GM18858 (cell line): Measurements from ENCODE around the gene PHF10.
"Not testable (repeated sequence)": the region's sequence is repeated elsewhere in the genome, so short reads cannot be mapped to it uniquely, and the experiment has no call there.

Source experiments
- ATAC-seq: cut with Tn5 transposase; IDR thresholded peaks from one replicate; pipeline ENCODE4 v1.9.1; 2021; ENCODE audit not compliant: unreplicated experiment

PHF10 gene

DNA sequence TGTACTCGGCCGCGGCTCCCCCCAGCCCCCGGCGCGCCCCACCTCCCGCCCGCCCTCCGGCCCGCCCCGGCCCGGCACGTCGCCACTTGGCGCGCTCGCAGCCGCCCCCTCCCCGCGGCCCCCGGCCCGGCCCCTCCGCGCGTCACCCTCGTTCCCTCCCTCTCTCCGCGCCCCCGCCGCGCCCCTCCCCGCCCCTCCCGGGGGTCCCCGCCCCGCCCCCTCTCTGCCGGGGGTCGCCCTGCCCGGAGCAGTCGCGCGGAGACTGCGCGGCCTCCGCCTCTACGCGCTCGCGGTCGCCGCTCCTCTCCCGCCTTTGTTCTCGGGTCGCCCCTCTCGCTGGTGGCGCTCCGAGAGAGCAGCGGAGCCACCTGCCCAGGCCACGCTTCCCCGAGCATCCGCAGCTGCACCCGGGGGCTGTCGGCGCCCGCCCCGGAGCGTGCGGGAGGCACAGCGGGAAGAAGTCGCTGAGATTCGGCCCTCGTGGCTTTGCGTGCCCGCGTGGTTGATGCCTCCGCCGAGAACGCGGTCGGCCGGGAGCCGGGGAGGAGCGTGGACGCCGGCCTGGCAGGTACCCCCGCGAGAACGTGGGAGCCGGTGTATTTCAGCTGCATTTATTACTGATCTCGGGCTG is at the start of gene PHF10:
TSS of gene PHF10 (minus strand) at position 7 of the 631 bp plus-strand sequence. CDS start 569 bp downstream, outside the sequence.
- ATAC-seq: peak; percentile 24

DNA sequence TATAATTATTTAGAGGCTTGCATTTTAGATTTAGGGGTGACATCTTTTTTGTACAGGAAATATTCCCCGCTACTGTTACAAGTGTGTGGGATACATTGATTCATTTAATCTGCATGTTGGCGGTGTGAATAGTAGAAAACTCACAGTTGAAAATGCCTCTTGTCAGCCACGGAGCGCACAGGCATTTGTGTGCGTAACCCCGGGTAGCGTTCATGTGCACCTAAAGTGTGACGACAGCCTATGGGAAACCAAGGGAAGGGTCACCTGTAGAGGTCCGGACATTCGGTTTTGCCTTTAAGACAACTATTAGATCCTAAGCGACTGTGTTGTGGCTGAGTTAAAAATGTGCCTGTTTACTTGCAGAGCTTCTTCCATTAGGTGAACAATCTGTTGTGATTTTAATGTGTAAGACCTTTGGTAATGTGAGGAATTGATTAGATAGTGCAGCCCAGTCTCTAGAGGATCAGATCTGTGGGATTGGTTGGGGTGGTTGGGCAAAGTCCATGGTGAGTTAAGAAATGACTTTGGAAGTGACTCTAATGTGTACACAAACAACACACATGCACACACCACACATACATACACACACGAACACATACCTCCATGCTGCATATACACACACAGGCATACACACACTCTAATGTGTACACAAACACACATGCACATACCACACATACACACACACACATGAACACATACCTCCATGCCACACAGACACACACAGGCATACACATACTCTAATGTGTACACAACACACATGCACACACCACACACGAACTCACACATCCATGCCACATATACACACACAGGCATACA is 42.8 kb upstream of the PHF10 start:
- no peak for ATAC-seq

DNA sequence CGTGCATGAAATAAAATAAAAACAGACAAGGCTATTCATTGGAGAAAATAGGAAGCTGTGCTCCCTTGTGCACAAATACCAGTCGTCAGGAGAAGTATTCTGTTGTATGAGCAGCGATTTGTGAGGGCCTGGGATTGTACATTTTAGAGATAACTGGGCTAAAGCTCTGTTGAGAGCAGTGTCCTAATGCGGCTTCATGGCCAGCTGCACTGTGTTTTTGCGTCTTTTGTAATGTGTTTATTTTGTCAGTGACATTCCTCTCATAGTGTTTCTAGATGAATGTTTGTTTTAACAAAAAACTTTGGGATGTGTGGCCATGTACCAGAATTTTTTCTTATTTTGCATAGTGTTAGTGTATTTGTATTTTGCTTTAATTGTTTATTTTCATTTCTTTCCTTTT is 41.9 kb upstream of the PHF10 start:
- no peak for ATAC-seq

DNA sequence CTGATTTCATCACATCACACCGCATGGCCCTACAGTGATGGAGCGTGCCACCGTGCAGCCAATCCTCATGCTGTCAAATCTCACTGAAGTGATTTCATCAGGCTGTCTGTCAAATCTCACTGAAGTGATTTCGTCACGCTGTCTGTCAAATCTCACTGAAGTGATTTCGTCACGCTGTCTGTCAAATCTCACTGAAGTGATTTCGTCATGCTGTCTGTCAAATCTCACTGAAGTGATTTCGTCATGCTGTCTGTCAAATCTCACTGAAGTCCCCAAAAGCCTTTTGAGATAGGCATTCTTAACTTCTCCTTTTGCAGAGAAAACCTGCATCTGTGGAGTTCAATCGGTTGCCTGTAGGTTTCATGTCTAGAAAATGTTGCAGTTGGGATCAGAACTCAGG is 41.5 kb upstream of the PHF10 start:
- ATAC-seq: not testable (repeated sequence)

DNA sequence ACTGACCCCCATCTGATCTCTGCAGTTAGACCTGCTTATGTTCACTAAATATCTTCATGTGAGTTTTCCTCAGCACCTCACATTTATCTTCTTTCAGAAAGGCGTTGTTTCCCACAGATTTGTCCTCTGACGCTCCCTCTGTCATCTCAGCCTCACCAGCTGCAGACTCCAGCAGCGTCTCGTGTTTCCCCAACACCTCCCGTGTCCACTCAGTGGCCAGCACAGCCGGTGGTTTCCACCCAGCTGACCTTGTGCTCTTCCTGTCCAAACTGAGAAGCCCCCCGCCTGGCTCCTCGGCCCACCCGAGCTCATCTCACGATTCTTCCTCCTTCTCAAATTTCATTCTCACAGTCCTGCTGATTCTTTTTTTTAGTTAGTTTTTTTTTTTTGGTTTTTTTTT is 39.6 kb upstream of the PHF10 start:
- ATAC-seq: no peak

DNA sequence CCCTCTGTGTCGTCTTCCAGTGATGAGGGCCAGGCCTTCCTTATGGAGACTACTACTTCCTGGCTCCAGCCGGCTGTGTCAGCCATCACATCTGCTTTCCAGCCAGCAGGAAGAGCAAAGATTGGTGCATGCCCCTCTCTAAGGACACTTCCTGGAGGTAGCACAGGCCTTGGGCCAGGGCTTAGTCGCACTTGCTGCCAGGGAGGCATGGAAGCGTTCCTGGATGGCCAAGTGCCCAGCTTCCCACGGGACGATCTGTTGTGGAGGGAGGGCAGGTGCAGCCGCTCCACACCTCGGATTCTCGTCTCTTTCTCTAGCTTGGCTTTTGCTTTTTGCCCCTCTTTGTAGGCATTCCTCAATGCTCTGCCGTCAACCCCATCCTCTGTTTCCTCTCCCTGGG is 39.0 kb upstream of the PHF10 start:
- ATAC-seq: no peak

DNA sequence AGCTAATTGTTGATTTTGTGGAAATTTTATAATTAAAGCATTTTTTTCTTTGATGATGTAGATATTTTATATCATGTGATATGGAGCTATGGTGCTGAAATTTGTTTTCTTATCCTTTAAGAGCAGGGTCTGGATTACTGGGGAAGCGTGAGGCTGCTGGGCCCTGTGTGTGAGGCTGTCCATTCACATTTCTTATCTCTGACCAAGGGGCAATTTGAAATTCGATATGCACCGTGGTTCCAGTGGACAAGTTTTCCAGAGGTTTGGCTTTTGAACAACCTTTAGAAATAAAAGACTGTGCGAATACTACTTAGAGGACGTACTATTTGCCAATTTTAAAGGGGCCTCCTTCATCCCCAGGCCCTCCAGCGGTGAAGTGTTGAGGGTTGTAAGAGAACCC is 30.9 kb upstream of the PHF10 start:
- no peak for ATAC-seq

DNA sequence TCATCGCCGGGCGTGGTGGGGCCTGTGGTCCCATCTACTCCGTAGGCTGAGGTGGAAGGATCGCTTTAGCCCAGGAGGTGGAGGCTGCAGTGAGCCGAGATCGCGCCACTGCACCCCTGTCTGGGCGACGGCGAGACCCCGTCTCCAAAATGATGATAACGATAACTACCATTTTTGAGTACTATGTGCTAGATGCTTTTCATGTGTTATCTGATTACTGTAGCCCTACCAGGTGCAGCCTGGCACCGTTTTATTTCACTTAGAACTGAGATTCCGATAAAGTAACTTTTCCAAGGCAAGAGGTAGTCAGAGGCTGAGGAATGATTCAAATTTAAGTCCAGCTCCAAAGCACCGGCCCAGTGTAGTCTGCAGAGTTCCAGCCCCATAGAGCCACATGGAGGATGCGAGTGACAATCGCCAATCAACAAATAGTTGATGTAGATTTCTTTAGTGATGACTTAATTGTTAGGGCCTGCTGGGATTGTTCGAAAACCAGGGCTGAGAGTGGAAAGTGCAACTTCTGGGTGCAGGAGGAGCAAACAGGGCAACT is 27.8 kb upstream of the PHF10 start:
- no peak for ATAC-seq

DNA sequence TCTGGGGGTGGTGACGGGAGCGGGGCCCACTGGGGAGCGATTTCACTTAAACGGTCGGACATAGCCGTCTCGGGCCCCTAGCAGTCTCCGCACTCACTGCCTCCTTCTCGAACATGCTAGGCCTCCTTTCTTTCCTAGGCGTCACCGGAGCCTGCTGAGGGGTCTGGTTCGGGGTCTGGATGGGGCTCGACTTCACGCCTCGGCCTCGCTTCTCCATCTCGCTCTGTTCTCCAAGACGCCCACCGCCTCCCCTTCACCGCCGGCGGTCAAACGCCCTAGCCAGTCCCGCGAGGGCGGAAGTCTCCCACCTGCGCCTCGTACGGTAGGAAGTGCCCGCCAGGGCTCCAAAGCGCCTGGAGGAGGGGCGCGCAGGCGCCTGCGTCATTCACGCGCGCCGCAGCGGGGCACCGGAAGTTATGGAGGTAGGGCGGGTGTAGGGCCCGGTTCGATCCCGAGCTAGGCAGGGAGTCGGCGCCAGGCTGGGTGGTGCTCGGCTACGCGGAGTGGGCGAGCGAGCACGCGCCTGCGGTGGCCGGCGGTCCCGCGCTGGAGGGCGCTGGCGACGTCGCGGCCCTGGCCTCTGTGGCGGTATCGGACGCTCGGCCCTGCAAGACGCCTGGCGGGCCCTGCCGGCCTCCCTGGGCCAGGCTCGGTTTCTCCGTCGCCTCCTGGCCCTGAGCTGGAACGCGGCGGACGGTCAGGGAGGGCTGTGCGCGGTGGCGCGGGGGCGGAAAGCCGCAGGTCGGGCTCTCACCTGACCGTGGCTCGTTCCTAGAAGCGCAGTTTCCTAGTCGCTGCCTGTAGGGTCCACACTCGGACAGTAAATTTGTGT is 27.2 kb upstream of the PHF10 start, which contains the start of the genes DYNLT2 and ERMARD:
TSS of gene DYNLT2 (minus strand) at position 331 of the 832 bp plus-strand sequence. CDS start at position 217, 114 bp downstream.
TSS of gene ERMARD (plus strand) at position 381 of the 832 bp plus-strand sequence. CDS start at position 417, 36 bp downstream.
- peak; percentile 92 for ATAC-seq

DNA sequence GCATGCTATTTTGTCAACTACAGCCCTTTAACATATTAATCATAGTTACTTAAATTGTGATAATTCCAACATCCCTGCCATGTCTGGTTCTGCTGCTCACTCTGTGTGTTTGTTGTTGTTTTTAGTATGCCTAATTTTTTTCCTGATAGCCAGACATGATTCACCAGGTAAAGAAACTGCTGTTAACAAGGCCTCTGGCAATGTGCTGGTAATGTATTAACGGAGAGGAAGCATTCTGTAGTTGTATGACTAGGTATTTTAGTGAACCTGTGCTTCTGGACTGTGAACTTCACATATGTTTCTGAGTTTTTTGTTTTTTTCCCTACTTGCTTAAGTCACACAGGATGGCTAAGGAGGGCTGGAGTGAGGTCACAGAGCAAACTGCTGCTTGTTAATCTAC is 22.3 kb upstream of the PHF10 start:
- no peak for ATAC-seq

DNA sequence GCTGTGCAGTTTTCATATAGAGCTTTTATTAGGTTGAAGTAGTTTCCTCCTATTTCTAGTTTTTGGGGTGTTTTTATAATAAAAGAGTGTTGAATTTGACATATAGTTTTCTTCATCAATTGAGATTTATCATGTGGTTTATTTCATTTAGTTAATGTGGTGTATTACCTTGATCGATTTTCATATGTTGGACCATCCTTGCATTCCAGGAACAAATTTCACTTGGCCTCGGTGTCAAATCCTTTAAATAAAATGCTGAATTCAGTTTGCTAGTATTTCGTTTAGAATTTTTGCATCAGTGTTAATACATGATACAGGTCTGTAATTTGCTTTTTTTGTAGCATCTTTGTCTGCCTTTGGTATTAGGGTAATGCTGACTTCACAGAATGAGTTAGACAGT is 21.1 kb upstream of the PHF10 start:
- no peak for ATAC-seq

DNA sequence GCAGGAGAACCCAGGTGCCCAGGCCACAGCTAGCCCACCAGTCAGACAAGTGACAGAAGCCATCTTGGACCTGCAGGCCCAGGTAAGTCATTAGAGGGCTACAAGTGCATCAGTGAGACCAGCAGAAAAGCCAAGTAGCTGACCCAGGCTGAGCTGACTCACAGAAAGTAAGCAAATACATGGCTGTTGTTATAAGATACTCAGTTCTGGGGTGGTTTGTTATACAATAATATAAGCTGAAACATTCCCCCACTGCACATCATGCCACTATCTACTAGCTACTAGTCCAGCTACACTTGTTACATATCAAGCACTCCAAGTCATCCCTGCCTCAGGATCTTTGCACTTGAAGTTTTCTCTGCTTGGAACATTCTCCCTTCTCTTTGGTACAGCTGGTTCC is 17.0 kb upstream of the PHF10 start:
- no peak for ATAC-seq

DNA sequence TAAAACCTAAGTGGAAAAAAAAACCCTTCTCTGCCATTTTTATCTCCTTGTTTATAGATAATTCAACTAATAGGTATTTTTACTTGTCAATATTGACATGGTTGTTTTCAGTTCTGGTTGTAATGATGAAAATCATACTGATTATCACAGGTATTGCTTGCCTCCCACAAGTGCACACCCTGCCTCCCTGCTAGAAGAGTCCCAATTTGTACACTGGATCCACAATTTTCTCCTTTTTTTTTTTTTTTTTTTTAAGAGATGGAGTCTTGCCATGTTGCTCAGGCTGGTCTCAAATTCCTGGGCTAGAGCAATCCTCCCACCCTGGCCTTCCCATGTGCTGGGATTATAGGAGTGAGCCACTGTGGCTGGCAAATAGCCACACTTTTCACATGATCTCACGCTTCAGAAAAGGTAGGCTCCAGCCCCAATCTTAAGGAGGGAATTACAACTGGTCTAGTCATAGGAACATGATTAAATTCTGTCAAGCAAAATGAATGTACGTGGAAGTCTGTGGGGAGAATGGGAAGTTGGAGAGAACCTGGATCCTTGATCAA is 14.8 kb upstream of the PHF10 start:
- ATAC-seq: no peak

DNA sequence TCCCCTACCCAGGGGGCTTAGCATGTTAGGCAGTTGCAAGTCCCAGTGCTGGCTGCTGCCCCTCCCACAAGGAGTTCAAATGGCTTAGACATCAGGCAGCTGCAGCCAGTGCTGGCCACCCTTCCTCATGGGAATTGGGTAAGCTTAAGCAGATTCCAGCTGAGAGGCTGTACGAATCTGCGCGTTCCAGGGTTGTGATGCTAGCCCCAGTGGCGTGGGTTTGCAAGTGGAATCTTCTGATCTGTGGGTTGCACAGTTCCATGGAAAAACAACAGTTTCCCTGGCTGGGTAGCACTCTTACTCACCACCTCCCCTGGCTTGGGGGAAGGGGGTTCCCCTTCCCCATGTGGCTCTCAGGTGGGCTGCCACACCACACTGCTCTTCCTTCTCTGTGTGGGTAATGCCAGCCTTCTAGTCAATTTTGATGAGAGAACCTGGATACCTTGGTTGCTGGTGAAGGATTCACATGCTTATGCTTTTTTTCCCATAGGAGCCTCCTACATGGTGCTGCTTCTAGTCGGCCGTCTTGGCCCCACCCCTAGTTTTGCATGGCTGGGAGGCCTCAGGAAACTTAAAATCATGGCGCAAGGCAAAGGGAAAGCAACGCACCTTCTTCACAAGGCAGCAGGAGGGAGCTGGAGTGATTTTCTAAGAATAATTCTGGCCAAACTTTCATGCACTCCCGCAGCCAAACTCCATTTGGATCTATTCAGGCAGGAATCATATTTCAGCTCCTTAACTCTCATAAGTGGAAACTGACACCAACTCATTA is 14.1 kb upstream of the PHF10 start:
- no peak for ATAC-seq

DNA sequence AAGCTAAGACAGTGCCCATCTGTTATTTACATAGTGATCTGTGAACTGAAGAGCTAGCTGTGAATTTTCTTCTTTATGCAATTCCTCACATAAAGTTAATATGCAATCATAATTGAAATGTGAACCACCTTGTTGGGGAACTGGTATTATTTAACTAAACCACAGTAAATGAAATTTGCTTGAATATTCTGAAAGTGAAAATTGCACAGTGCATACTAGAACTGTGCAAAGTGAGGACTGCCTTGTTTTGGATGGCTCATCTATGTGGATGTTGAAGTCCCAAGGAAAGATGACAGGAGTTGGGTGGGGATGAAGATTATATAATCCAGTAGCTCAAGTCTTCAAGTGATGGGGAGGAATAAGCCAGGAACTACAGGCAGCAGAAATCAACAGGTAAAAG is 5.7 kb upstream of the PHF10 start:
- no peak for ATAC-seq

DNA sequence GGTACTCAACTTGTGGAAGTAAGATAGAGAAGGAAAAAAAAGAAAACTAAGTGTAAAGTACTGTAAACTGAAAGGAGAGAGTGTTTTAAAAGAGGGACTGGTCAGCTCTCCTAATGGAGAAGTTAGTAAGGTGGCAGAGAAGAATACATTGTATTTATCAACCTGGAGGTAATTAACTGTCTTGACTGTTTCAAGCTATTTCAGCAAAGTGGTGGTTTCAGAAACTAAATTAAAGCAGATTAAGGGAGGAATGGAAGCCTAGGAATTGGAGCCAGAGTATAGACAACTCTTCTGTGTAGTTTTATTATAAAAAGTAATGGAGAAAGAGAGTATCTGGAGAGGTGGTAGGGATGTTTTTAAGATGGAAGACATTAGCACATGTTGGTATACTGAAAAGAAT is 2.7 kb upstream of the PHF10 start:
- ATAC-seq: no peak

DNA sequence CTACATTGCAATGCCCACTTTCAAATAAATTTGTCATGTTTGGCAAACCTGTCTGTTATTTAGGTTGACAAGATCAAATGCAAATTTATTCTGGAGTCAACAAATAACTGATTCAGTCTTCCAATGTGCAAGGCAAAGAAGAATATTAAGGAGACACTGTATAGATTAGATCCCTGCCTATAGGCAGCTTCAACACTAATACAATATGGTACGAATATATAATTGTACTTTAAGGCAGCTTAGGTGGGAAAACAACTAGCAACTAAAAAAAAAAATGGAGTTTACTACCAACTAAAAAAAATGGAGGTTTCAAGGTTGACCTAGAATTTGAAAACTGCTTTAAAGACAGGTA is 1.7 kb upstream of the PHF10 start:
- no peak for ATAC-seq

DNA sequence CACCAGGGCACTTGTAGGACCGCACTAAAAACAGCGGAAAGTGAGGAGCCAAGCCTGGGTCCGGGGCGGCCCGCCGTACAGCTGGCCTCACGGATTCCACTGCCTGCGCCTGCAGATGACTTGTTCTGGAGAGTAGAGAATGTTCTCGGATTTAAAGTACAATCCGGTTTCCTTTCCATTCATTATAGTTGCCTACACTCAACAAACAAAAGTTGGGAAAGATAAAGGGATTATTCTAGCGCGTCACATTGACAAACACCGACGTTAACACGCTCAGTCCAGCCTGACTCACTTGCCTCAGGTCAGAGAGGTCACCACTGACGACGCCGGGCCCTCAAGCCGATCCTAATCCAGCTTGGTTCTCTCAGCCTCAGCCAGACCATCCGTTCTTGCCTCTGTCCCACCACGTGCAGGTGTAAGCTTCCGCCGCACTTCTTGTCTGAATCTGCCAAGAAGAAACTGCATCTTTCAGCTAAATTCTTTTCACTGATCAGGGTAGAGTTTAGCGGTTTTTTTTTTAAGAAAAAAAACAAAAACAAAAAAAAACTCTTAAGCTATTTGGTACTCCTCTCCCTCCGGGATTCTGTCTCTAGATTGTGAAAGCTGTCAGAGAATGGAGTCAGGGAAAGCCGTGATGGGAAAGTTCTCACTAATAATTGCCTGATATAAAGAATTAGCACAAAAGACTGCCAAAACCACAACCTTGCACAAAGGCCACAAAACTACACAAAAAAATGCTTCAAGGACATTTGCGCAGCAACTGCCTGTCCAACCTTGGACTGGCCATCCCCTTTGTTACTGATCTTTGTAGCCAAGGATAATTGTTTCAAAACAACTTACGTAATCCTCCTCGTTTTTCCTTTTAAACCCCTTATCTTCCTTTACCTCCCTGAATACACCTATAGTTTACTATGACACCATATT is 1.1 kb upstream of the PHF10 start:
- ATAC-seq: peak; percentile 2

DNA sequence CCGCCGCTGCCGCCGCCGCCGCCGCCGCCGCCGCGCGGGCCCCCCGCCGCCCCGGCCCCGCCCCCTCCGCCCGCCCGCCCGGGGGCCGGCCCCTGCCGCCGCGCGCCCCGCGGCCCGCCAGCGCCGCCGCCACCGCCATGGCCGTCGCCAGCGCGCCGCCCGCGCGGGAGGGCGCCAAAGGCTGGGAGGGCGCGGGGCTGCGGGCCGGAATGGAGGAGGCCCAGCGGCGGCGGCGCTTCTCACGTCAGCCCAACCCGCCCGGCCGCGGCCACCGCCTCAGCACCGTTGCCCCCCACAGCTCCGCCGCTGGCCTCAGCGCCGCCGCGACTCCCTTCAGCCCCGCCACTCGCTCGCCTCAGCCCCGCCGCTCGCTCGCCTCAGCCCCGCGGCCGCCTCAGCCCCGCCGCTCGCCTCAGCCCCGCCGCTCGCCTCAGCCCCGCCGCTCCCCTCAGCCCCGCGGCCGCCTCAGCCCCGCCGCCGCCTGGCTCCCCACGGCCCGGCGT is 258 bp downstream of the PHF10 start:
- ATAC-seq: peak; percentile 18
